HG02943 (cell line): ENCODE data around the gene NACA2.
"Not testable (repeated sequence)": the region's sequence is repeated elsewhere in the genome, so short reads cannot be mapped to it uniquely, and the experiment has no call there.

Experiments
- ATAC-seq: cut with Tn5 transposase; IDR thresholded peaks from one replicate; pipeline ENCODE4 v1.9.1; 2021; ENCODE audit warnings: mild to moderate bottlenecking, low read depth, moderate library complexity; ENCODE audit not compliant: unreplicated experiment

NACA2 gene

DNA sequence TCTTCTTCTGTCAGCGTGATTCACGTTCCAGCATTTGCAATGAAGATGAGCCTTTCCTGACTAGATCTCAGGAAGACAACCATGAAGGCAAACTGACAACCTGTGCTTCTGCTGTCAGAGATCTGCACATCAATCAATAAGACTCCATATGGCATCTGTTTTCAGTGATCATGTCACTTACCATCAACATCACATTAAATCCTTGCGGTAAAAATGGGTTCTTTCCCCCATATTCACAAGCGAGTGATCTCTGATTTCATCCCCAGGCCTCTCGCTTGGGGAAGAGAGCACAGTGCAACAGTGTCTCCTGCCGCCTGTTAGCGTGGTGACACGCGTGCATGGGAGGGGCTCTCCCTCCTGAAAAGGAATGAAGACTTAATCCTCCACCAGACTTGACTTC, 11.1 kb downstream of the NACA2 start:
- no peak for ATAC-seq

DNA sequence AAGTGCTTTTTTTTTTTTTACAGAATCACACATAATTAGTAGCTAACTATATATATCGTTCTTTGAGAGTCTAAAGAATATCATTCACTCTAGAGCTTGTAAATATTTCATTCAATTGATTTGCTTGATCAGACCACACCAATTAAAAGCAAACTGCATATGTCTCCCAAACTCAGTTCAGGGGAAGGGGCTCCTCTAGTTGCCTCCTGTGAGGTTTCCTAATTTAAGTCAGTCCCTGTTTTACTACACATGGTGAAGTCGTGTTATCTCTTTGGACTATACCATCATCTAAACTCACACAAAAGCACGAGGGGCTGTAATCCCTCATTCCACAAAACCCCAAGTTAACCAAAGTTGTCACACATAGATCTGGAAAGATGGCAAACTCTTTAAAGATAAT, 11.7 kb downstream of the NACA2 start:
- no peak for ATAC-seq

DNA sequence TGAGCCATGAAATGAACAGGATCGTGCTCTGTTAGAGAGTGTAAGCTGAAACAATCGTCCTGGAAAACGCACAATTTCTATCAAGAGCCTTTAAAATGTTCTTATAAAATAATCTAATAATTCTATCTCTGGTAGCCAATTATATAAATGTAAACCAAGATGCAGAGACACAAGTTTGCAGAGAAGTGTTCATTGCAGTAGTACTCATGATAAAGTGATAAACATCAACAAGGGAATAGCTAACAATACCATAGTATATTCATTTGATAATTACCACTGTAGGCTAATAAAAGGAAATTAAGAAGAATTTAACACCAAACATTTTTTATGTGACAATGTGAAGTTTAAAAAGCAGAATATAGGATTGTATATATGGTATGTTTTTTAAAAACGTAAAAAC, 12.4 kb downstream of the NACA2 start:
- no peak for ATAC-seq

DNA sequence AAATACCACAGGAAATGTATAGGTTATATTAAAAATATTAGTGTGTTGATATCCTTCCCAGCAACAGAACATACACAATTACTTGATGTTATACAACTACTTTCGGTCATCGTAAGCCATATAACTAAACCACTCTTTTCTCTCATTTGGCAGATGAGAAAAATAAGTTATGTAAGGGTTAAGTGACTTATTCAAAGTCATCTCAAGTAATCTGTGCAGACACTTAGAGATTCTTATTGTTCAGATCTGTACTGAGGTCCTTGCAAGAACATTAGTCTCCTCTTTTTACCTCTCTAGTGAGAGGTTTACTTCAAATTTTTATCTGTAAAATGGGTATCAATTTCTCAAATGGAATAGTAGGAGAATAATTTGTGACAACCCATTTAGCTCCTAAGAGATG, 15.0 kb downstream of the NACA2 start:
- ATAC-seq: no peak

DNA sequence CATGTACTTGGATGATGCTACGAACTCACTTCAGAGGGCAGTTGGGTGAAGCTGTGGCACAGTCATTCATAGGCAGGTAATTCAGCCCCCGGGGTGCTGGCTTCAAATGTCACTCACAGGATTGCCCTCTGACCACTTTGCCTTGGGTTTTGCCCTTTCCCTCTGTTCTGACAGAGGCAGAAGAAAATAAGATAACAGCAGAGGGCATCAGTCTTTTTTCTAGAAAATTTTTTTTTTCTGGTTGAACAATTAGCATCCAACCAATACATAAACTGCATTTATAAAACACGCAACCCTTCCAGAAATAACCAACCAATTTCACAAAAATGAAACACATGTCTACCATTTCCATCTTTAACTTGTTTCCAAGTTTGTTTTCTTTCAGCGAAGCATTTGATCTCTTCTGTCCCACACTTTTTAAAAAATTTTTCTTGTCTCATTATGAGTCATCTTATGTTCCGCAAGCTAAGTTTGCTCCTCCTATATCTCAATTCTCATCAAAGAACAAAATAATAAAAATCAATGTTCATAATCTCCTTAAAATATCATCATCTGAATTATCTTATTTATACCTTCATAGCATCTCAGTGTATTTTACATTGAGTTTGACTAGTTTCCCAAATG, 15.6 kb downstream of the NACA2 start:
- ATAC-seq: no peak

DNA sequence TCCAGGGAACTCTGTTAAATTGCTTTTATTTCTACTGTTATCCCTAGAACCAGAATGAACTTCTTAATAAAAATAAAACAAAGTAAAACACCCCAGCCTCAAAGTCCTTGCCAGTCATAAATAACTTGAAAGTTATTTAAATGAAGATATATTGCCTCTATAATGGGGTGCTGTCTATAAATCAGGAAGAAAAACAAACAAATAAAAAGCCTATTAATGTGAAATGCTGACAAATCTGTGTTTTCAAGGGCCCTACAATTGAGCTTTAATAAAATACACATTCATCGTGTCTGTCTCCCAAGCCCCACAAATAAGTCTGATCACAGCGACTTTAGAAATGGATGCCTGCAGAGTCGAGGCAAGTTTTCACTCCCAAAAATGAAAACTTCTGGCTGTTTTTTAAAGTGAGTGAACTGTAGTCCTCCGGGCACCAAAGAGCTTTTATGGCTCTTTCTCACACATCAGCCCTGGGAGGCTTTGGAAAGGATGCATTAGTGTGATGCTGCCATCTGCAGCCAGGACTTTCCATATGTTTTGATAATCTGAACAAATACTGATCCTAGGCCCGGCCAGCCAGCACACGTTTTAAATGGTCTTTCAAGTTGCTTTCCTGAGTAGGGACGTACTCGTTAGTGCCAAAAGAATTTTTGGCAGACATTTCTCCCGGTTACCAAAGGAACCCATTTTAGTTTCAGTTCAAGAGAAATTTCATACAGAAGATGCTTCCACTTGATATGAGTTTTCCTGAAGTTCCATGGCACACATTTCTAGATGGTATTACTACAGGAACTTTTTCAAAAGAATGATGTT, 16.3 kb downstream of the NACA2 start:
- ATAC-seq: no peak

DNA sequence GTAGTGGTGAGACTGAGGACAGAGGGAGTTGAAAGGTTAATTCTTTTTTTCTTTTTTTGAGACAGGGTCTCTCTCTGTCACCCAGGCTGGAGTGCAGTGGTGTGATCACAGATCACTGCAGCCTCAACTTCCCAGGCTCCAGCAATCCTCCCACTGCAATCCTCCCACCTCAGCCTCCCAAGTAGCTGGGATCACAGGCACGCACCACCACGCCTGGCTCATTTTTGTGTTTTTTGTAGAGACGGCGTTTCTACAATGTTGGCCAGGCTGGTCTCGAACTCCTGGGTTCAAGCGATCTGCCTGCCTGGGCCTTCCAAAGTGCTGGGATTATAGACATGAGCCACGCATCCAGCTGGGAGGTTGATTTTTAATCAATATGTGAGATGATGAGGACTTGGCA, 18.5 kb downstream of the NACA2 start:
- not testable (repeated sequence) for ATAC-seq

DNA sequence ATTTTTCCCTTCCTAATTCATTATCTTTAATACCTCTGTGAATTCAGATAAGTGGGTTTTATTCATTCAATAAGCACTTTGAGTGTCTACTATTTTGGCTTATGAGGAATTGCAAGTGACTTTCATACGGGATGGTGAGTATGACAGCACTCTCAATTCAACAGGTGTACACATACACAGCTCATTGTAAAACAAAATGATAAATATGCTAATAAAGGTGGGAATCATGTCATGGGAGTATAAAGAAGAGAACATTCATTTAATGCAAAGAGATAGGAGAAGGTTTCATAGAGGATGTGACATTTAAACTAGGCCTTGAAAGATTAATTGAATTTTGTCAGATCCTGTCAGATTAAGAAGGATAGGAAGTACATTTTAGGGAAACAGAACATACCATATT, 19.4 kb downstream of the NACA2 start:
- no peak for ATAC-seq

DNA sequence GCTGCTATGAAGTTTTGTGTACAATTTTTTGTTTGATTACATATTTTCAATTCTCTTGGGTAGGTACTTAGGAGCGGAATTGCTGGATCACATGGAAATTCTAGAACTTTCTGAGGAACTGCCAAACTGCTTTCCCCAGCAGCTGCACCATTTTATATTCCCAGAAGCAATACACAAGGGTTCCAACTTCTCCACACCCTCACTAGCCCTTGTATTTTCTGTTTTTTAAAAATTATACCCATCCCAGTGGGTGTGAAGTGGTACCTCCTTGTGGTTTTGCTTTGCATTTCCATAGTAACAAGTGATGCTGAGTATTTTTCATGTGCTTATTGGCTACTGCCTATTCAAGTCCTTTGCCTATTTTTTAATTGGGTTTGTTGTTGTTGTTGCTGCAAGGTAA, 20.9 kb downstream of the NACA2 start:
- ATAC-seq: no peak

DNA sequence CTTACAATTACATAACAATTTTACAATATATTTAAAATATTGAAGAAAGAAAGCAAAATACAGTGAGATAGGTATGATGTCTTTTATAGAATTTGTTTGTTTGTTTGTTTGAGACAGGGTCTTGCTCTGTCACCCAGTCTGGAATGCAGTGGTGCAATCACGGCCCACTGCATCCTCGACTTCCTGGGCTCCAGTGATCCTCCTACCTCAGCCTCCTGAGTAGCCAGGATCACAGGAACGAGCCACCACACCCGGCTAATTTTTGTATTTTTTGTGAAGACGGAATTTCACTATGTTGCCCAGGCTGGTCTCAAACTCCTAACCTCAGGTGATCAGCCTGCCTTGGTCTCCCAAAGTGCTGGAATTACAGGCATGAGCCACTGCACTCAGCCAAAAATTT, 21.5 kb downstream of the NACA2 start:
- ATAC-seq: not testable (repeated sequence)

DNA sequence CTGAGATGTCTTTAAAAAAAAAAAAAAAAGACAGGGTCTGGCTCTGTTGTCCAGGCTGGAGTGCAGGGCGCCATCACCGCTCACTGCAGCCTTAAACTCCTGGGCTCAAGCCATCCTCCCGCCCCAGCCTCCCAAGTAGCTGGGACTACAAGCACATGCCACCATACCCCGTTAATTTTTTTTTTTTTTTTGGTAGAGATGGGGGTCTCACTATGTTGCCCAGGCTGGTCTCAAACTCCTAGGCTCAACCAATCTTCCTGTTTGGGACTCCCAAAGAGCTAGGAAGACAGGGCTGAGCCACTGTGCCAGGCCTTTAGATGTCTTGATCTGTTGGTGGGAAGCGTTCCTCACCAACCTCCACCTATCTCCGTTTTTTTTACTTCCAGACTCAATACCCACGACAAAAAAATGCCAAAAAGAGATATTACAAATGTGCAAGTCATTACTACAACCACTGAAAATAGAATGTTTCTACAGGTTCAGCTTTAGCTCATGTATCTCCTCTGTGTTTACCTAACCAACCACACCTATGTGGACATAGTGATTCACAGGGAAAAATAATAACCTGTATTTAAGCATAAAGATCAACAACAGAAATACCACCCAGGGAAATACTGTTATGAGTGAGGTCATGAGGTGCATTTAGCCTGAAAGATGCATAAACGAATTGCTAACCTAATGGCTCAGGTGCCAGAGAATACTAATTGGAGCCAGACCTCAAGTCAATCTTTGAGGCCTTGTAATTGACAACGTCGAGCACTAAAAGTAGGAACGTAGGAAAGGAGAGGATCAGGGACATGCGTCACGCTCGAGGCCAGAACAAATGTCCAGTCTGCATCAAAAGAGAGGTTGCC, 22.6 kb downstream of the NACA2 start:
- ATAC-seq: no peak

DNA sequence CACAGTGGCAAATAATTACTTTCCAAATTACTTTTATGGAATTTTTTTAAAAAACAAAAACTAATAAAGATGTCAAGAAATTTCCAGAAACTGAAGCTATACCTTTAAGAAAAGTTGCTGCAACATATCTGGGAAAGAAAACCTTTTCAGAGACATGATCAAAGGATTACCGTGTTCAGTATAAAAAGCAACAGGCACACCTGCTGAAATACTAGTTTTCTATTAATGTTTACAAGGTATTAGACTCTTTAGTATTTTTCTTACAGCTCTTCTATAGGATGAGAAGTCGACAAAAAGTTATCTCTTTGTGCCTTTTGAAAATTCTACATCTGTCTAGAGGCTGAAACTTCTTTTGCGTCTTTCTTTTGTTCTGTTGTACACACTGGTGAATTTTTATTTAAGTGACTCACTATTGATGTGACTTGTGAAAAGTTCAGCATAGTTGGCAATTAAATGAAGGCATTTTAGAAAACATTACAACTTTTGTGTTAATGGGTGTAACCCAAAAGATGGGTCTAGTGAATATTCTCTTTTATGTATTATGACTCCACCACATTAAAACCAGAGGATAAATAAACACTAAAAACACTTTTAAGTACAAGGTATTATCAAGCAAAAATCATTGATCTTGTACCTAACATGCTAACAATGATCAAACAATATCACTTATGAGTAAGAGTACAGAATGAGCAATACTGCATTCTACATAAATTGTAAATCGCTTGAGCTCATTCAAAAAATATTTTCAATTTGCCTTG, 23.8 kb downstream of the NACA2 start:
- ATAC-seq: no peak

DNA sequence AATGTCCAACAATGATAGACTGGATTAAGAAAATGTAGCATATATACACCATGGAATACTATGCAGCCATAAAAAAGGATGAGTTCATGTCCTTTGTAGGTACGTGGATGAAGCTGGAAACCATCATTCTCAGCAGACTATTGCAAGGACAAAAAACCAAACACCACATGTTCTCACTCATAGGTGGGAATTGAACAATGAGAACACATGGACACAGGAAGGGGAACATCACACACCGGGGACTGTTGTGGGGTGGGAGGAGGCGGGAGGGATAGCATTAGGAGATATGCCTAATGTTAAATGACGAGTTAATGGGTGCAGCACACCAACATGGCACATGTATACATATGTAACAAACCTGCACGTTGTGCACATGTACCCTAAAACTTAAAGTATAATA, 24.6 kb downstream of the NACA2 start:
- ATAC-seq: not testable (repeated sequence)

DNA sequence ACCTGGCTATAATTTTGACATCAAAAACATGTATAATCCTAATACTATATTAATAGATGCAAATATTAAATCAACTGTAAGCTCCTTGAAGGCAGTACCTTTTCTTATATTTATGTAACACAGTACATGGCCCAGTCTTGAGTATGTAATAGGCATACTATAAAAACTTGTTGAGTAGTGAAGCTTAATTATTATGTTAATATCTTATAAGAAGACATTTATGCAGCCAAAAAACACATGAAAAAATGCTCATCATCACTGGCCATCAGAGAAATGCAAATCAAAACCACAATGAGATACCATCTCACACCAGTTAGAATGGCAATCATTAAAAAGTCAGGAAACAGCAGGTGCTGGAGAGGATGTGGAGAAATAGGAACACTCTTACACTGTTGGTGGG, 25.2 kb downstream of the NACA2 start:
- ATAC-seq: not testable (repeated sequence)

DNA sequence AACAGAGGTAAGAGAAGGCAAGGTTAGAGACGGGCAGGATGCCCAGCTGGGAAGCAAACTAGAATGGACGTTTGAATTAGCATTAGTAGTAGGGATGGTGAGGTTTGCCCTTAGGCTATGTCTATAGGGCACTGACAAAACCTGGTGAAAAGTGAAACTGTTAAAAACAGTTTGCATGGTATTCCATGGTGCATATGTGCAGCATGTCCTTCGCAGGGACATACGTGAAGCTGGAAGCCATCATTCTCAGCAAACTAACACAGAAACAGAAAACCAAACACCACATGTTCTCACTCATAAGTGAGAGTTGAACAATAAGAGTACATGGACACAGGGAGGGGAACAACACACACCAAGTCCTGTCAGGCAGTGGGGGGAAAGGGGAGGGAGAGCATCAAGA, 25.8 kb downstream of the NACA2 start:
- no peak for ATAC-seq

DNA sequence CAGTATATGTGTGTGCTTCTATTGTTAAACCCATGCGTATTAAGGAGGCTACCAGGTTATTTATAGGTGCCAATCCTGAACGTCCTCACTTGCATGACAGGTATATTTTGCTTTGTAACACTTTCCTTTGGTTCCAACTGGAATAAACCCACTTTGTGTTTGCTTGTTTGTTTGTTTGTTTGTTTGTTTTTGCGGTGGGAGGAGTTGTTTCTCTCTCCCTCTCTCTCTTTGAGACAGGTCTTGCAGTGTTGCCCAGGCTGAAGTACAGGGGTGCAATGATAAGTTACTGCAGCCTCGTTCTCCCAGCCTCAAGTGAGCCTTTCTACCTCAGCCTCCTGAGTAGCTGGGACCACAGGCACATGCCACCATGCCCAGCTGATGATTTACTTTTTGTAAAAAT, 28.7 kb downstream of the NACA2 start:
- no peak for ATAC-seq

DNA sequence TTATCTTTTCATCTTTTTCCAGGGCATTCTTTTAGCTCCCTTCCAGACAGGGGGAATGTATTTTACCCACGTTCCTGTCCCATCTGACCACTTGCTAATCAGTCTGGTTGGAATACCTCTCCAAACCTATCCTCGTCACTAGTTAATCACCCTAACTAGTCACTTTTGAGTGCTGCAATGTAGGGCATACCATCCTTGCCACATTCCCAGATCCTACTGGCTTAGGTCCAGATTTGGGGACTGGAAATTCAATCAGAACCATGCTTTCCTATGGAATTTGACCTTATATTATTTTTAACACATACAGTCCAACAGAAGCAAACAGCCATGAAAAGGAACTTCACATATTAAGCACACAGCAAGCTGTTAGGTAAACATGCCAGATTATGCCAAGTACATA, 29.7 kb downstream of the NACA2 start:
- ATAC-seq: no peak

DNA sequence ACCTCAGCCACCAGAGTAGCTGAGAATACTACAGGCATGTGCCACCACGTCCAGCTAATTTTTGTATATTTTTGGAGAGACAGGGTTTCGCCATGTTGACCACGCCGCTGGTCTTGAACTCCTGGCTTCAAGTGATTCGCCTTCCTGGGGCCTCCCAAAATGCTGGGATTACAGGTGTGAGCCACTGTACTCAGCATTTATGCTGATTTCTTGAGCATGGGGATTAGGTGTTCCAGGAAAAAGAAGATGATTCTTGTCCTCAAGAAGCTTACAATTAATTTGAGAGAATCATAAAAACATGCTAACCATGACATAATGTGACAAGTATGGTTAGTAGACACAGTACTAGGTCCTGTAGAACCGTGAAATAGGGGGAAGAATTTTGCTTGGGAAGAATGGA, 30.9 kb downstream of the NACA2 start:
- no peak for ATAC-seq

DNA sequence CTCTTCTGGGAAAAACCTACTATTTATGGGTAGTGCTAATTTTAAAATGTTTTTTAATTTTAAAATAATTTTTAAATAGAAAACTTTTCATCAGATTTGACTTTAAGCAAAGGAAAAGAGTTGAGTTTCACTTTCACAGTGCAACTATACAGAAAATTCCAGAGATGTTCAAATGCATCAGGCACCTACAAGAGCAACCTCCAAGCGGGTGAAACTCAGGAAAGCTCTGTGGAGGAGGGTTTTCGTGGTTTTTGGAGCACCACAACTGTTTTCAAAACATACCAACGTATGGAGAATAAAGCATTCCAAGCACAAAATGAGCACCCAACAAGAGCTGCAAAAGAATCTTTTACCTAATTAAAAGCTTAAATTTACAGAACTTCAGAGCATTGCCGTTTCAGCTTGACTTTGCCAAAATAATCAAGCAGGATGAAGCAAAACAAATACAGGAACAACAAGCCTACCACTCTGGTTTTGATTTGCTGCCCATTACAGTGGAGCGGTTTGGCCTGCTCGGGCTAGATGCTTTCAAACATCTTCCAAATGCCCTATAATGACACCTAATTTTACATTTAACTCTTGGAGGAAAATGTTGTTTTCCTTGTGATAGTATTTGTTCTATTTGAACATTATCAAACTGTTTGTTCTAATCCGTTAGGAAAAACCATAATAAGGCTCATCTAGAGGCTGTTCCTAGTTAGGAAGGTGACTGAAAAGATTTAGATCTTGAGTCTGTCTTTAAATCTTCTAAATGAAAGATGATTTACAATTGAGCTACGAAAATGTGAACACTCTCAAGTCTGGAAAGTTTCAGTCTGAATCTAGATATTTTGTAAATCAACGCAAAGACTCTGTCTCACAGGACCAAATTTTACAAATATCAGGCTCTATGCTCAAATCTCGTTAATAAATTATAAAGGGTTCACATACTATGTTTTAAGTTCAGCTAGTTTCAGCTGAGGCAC, 34.5 kb downstream of the NACA2 start:
- ATAC-seq: no peak
